ENCODE measurements around the gene TANGO6. TPM values are rescaled to one million over a fixed set of nuclear protein-coding genes. Genes with fewer than 3 reads are reported as not detected.

The TANGO6 gene
- total RNA-seq, 1 experiment from 2014 or later: 21.8 TPM

DNA sequence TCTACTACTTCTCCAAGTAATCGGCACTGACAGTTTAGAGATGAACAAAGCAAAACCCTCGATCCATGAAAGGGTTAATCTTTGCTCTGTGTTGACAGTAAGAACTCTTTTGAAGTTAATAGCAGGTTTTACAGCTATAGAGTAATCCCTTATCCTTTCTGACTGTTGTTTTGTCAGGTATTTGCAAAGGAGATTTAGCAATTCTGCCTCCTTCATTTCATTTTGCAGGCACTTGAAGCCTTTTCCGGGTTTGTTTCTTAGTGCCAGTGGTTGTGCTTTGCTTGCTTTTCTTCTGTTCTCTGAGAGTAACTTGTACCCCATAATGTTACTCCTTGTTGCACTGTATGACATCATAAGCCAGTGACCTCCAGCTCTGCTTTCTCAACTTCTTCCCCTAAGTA lies 64.5 kb downstream of the TANGO6 start:
- no peak overlapping the region for H3K27ac ChIP-seq (ENCODE audit: low read length)
- no peak for DNase-seq
- H3K4me3 ChIP-seq (ENCODE audit: low read length): no peak overlapping the region
- no peaks in the 10 kb centered on the region for H3K79me2 ChIP-seq (ENCODE audit: low read length)
- no peaks in the 10 kb centered on the region for H3K27me3 ChIP-seq (ENCODE audit: low read length)
- no peak overlapping the region for H3K4me2 ChIP-seq (ENCODE audit: low read depth, low read length, poor library complexity, severe bottlenecking)
- H3K9ac ChIP-seq (ENCODE audit: low read length): no peak overlapping the region
- H2AFZ ChIP-seq (ENCODE audit: low read length): no peak overlapping the region
- H3K4me1 ChIP-seq (ENCODE audit: low read length): peaks cover under 1% of the 10 kb centered on the region; the same call in 1 of the 2 replicates
- no peaks in the 10 kb centered on the region for H4K20me1 ChIP-seq (ENCODE audit: insufficient read depth, low read depth, low read length)
- peaks cover 9% of the 10 kb centered on the region; the same call in 1 of the 2 replicates for H3K36me3 ChIP-seq (ENCODE audit: insufficient read depth, low read length)
- no peaks in the 10 kb centered on the region for H3K9me2 ChIP-seq (replicated peaks; ENCODE audit: insufficient read depth, low read length)
- H3K9me3 ChIP-seq (ENCODE audit: low read length): no peaks in the 10 kb centered on the region

DNA sequence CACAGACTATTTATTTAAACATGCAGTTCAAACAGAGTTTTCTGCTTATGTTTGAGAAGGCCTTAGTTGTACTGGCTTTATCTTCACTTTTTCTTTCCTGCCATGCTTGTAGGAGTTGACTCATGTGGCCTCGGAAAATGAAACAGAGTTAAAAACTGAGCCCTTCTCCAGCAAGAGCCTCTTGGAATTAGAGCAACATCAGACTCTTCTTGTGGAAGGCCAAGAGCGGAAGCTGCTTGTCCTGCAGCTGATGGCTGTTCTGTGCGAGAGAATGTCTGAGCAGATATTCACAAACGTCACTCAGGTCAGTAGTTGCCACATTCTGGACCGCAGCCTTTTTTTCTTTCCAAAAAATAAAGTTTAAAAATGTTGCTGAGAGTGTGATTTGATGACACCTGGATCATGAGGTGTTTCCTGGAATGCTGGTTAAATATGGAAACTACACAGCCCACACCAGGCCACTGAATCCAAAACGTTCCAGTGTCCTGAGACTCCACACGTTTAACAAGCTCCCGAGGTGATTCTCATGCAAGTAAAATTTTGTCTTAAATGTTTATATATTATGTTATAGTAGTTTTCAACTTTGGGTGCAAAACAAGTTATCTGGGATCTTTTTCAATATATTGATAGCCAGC lies 65.9 kb downstream of the TANGO6 start:
- H3K27ac ChIP-seq (ENCODE audit: low read length): no peak overlapping the region
- H4K20me1 ChIP-seq (ENCODE audit: insufficient read depth, low read depth, low read length): no peaks in the 10 kb centered on the region
- no peak overlapping the region for H3K9ac ChIP-seq (ENCODE audit: low read length)
- H3K4me2 ChIP-seq (ENCODE audit: low read depth, low read length, poor library complexity, severe bottlenecking): no peak overlapping the region
- DNase-seq: no peak
- H3K4me3 ChIP-seq (ENCODE audit: low read length): no peak overlapping the region
- no peak overlapping the region for H2AFZ ChIP-seq (ENCODE audit: low read length)
- no peaks in the 10 kb centered on the region for H3K4me1 ChIP-seq (ENCODE audit: low read length)
- H3K79me2 ChIP-seq (ENCODE audit: low read length): no peaks in the 10 kb centered on the region
- no peaks in the 10 kb centered on the region for H3K27me3 ChIP-seq (ENCODE audit: low read length)
- no peaks in the 10 kb centered on the region for H3K9me2 ChIP-seq (replicated peaks; ENCODE audit: insufficient read depth, low read length)
- H3K9me3 ChIP-seq (ENCODE audit: low read length): no peaks in the 10 kb centered on the region
- H3K36me3 ChIP-seq (ENCODE audit: insufficient read depth, low read length): peaks cover 6% of the 10 kb centered on the region; the same call in 1 of the 2 replicates

GRCh38 chr16:68910051-68910450 lies 66.7 kb downstream of the TANGO6 start:
- no peak overlapping the region for H3K27ac ChIP-seq (ENCODE audit: low read length)
- no peak for DNase-seq
- no peak overlapping the region for H2AFZ ChIP-seq (ENCODE audit: low read length)
- H3K9me2 ChIP-seq (replicated peaks; ENCODE audit: insufficient read depth, low read length): no peaks in the 10 kb centered on the region
- no peak overlapping the region for H3K4me3 ChIP-seq (ENCODE audit: low read length)
- H3K4me1 ChIP-seq (ENCODE audit: low read length): no peaks in the 10 kb centered on the region
- no peaks in the 10 kb centered on the region for H3K9me3 ChIP-seq (ENCODE audit: low read length)
- no peak overlapping the region for H3K4me2 ChIP-seq (ENCODE audit: low read depth, low read length, poor library complexity, severe bottlenecking)
- peaks cover 6% of the 10 kb centered on the region; the same call in 1 of the 2 replicates for H3K36me3 ChIP-seq (ENCODE audit: insufficient read depth, low read length)
- no peaks in the 10 kb centered on the region for H3K27me3 ChIP-seq (ENCODE audit: low read length)
- no peaks in the 10 kb centered on the region for H3K79me2 ChIP-seq (ENCODE audit: low read length)
- no peak overlapping the region for H3K9ac ChIP-seq (ENCODE audit: low read length)
- H4K20me1 ChIP-seq (ENCODE audit: insufficient read depth, low read depth, low read length): no peaks in the 10 kb centered on the region

DNA sequence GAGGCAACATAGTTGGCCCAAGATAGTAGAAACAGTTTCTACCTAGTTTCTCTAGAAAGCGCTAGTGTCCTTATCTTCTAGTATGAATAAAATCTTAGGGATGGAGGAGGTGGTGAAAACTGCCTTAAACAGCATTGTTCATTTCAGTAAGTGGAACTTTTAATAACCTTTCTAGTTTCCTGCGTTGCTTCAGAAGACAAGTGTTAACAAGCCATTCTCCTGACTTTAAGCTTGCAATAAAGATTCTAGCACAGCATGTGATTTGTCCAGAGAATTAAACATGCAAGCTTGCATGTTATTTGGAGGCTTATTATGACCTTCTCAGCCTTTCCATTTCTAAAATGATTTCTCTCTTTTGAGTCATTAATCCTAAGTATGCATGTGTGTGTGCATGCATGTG lies 72.3 kb downstream of the TANGO6 start:
- no peaks in the 10 kb centered on the region for H3K36me3 ChIP-seq (ENCODE audit: insufficient read depth, low read length)
- no peak overlapping the region for H3K9ac ChIP-seq (ENCODE audit: low read length)
- no peaks in the 10 kb centered on the region for H3K9me3 ChIP-seq (ENCODE audit: low read length)
- no peaks in the 10 kb centered on the region for H3K79me2 ChIP-seq (ENCODE audit: low read length)
- H3K4me3 ChIP-seq (ENCODE audit: low read length): no peak overlapping the region
- H2AFZ ChIP-seq (ENCODE audit: low read length): no peak overlapping the region
- no peaks in the 10 kb centered on the region for H4K20me1 ChIP-seq (ENCODE audit: insufficient read depth, low read depth, low read length)
- H3K9me2 ChIP-seq (replicated peaks; ENCODE audit: insufficient read depth, low read length): no peaks in the 10 kb centered on the region
- DNase-seq: no peak
- H3K4me1 ChIP-seq (ENCODE audit: low read length): no peaks in the 10 kb centered on the region
- H3K27me3 ChIP-seq (ENCODE audit: low read length): no peaks in the 10 kb centered on the region
- no peak overlapping the region for H3K4me2 ChIP-seq (ENCODE audit: low read depth, low read length, poor library complexity, severe bottlenecking)
- H3K27ac ChIP-seq (ENCODE audit: low read length): no peak overlapping the region

DNA sequence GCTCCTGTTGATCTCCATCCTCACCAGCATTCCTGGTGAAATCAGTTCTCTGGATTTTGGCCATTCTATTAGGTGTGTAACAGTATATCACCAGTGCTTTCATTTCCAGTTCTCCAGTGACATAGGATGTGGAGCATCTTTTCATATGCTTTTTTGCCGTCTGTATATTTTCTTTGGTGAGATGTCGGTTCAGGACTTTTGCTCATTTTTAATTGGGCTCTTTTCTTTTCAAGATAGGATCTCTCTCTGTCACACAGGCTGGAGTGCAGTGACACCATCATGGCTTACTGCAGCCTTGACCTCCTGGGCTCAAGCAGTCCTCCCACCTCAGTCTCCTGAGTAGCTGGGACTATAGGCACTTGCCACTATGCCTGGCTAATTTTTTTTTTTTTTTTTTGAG lies 74.2 kb downstream of the TANGO6 start:
- Histone ChIP-seq H3K4me1 (ENCODE audit: low read length) (no peaks in the 10 kb centered on the region), H3K9ac (ENCODE audit: low read length) (no peak overlapping the region), H2AFZ (ENCODE audit: low read length) (no peak overlapping the region), H3K27ac (ENCODE audit: low read length) (no peak overlapping the region), H3K9me2 (replicated peaks; ENCODE audit: insufficient read depth, low read length) (no peaks in the 10 kb centered on the region), H3K36me3 (ENCODE audit: insufficient read depth, low read length) (no peaks in the 10 kb centered on the region), H3K79me2 (ENCODE audit: low read length) (no peaks in the 10 kb centered on the region), H4K20me1 (ENCODE audit: insufficient read depth, low read depth, low read length) (no peaks in the 10 kb centered on the region), H3K9me3 (ENCODE audit: low read length) (no peaks in the 10 kb centered on the region), H3K27me3 (ENCODE audit: low read length) (no peaks in the 10 kb centered on the region), H3K4me3 (ENCODE audit: low read length) (no peak overlapping the region), H3K4me2 (ENCODE audit: low read depth, low read length, poor library complexity, severe bottlenecking) (no peak overlapping the region)
- no peak for DNase-seq

DNA sequence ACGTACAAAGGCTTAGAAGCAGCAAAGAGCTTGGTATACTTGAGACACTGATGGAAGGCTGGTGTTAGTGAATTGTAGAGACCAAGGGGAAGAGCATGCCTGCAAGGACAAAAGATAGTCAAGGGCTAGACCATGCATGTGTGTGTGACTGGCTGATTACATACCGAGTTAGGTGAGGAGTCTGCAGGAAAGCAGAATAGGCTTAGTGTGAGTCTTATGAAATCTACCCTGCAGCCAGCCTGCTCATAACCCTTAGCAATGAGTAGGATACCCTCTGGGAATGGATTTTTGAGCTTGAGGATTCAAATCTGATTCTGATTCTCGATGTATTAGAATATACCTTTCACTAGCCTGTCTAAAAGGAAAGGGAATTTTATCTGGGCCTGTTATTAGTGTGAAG lies 77.0 kb downstream of the TANGO6 start:
- H3K4me2 ChIP-seq (ENCODE audit: low read depth, low read length, poor library complexity, severe bottlenecking): no peak overlapping the region
- no peak overlapping the region for H3K9ac ChIP-seq (ENCODE audit: low read length)
- no peaks in the 10 kb centered on the region for H4K20me1 ChIP-seq (ENCODE audit: insufficient read depth, low read depth, low read length)
- no peaks in the 10 kb centered on the region for H3K27me3 ChIP-seq (ENCODE audit: low read length)
- H3K4me1 ChIP-seq (ENCODE audit: low read length): no peaks in the 10 kb centered on the region
- H3K27ac ChIP-seq (ENCODE audit: low read length): no peak overlapping the region
- no peaks in the 10 kb centered on the region for H3K9me3 ChIP-seq (ENCODE audit: low read length)
- no peaks in the 10 kb centered on the region for H3K36me3 ChIP-seq (ENCODE audit: insufficient read depth, low read length)
- no peak for DNase-seq
- H3K4me3 ChIP-seq (ENCODE audit: low read length): no peak overlapping the region
- no peak overlapping the region for H2AFZ ChIP-seq (ENCODE audit: low read length)
- no peaks in the 10 kb centered on the region for H3K79me2 ChIP-seq (ENCODE audit: low read length)
- no peaks in the 10 kb centered on the region for H3K9me2 ChIP-seq (replicated peaks; ENCODE audit: insufficient read depth, low read length)

DNA sequence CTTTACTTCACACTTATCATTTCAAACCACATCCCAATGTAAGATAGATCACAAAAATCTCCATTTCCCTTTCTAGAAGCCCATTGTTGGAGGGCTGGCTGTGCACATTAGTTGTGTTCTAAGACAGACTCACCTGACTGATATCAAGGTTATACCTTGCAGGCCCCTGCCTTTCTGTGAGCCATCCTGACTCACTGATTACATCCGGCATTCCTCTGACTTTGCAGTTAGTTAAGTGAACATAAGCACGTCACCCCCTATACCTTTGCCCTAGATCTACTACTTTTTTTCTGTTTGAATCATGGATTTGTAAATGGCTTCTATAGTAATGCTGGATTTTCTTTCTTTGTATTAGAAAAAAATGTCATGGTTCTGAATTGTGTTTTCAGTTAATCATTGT lies 78.3 kb downstream of the TANGO6 start:
- Histone ChIP-seq H3K79me2 (ENCODE audit: low read length) (no peaks in the 10 kb centered on the region), H3K4me3 (ENCODE audit: low read length) (no peak overlapping the region), H3K9me2 (replicated peaks; ENCODE audit: insufficient read depth, low read length) (no peaks in the 10 kb centered on the region), H3K9me3 (ENCODE audit: low read length) (no peaks in the 10 kb centered on the region), H4K20me1 (ENCODE audit: insufficient read depth, low read depth, low read length) (no peaks in the 10 kb centered on the region), H2AFZ (ENCODE audit: low read length) (no peak overlapping the region), H3K9ac (ENCODE audit: low read length) (no peak overlapping the region), H3K27ac (ENCODE audit: low read length) (no peak overlapping the region), H3K4me1 (ENCODE audit: low read length) (no peaks in the 10 kb centered on the region), H3K27me3 (ENCODE audit: low read length) (no peaks in the 10 kb centered on the region), H3K36me3 (ENCODE audit: insufficient read depth, low read length) (no peaks in the 10 kb centered on the region), H3K4me2 (ENCODE audit: low read depth, low read length, poor library complexity, severe bottlenecking) (no peak overlapping the region)
- no peak for DNase-seq

DNA sequence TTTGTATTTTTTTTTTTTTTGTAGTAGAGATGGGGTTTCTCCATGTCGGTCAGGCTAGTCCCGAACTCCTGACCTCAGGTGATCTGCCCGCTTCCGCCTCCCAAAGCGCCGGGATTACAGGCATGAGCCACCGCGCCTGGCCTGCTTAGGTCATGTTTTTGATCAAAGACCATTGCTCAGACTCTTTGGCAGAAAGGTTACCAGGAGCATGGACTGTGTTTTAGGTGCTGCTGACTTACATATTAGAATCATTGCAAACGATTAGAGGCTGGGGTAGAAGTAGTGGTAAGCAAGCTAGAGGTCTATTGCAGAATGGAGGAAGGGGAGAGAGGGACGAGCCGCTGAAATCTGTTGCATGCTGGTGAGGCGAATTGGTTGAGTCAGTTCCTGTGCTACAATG lies 79.8 kb downstream of the TANGO6 start:
- no peak for DNase-seq
- no peak overlapping the region for H3K27ac ChIP-seq (ENCODE audit: low read length)
- H3K9me2 ChIP-seq (replicated peaks; ENCODE audit: insufficient read depth, low read length): no peaks in the 10 kb centered on the region
- H3K9ac ChIP-seq (ENCODE audit: low read length): no peak overlapping the region
- H3K4me3 ChIP-seq (ENCODE audit: low read length): no peak overlapping the region
- no peaks in the 10 kb centered on the region for H4K20me1 ChIP-seq (ENCODE audit: insufficient read depth, low read depth, low read length)
- no peak overlapping the region for H3K4me2 ChIP-seq (ENCODE audit: low read depth, low read length, poor library complexity, severe bottlenecking)
- no peaks in the 10 kb centered on the region for H3K79me2 ChIP-seq (ENCODE audit: low read length)
- H3K27me3 ChIP-seq (ENCODE audit: low read length): no peaks in the 10 kb centered on the region
- no peak overlapping the region for H2AFZ ChIP-seq (ENCODE audit: low read length)
- H3K4me1 ChIP-seq (ENCODE audit: low read length): no peaks in the 10 kb centered on the region
- H3K9me3 ChIP-seq (ENCODE audit: low read length): no peaks in the 10 kb centered on the region
- H3K36me3 ChIP-seq (ENCODE audit: insufficient read depth, low read length): peaks cover 6% of the 10 kb centered on the region; the same call in 1 of the 2 replicates

Measured in Karpas-422 (cell line).